WTC11 (cell line): ENCODE data around the gene OR10G3. TPM values are rescaled to one million over a fixed set of nuclear protein-coding genes. Genes with fewer than 3 reads are reported as not detected.

Experiments
- ATAC-seq: fragments of 200-7000 bp; cut with Tn5 transposase; 2 replicates; pipeline ENCODE4 v1.10.0; 2021; ENCODE audit warnings: mild to moderate bottlenecking, moderate library complexity
- CTCF ChIA-PET: fragments of 300-600 bp; sonication (Branson Sonifier 250); formaldehyde crosslinking; loops from one replicate; lab custom pipeline; 2021; ENCODE audit warnings: antibody characterized with exemption; lab: Charles Lee
- POLR2A ChIA-PET: fragments of 350-600 bp; sonication (Branson Sonifier 250); formaldehyde crosslinking; loops from one replicate; lab custom pipeline; 2021; ENCODE audit warnings: antibody characterized with exemption; lab: Charles Lee
- DNase-seq: peaks from one replicate; pipeline ENCODE4 v3.0.0; 2021; ENCODE audit warnings: low spot score
- H3K27ac Mint-ChIP-seq: 2 replicates; pipeline ENCODE4 v1.8.0; 2021; ENCODE audit warnings: mixed read lengths
- H3K27me3 Mint-ChIP-seq: 2 replicates; pipeline ENCODE4 v1.8.0; 2021; ENCODE audit warnings: low read depth, mild to moderate bottlenecking, moderate library complexity, mixed read lengths
- H3K36me3 Mint-ChIP-seq: 2 replicates; pipeline ENCODE4 v1.8.0; 2021; ENCODE audit warnings: mixed read lengths
- H3K4me1 Mint-ChIP-seq: 2 replicates; pipeline ENCODE4 v1.8.0; 2022; ENCODE audit warnings: mixed read lengths
- H3K4me3 Mint-ChIP-seq: 2 replicates; pipeline ENCODE4 v1.8.0; 2021; ENCODE audit warnings: mild to moderate bottlenecking, moderate library complexity, mixed read lengths
- H3K9me3 Mint-ChIP-seq: 2 replicates; pipeline ENCODE4 v1.8.0; 2021; ENCODE audit warnings: mixed read lengths
- CDX4 ChIP-seq: fragments of 250-450 bp; sonication (Bioruptor Pico); IDR thresholded peaks from 2 replicates; pipeline ENCODE4 v1.9.0; 2021; ENCODE audit warnings: moderate library complexity, mild to moderate bottlenecking, inconsistent platforms, borderline replicate concordance
- CREB1 ChIP-seq: sonication (generic); formaldehyde crosslinking; IDR thresholded peaks from 2 replicates; pipeline ENCODE4 v1.8.0; 2023; ENCODE audit warnings: mild to moderate bottlenecking, missing genetic modification reagents
- E2F4 ChIP-seq: sonication (generic); formaldehyde crosslinking; IDR thresholded peaks from 2 replicates; pipeline ENCODE4 v1.8.1; 2022; ENCODE audit warnings: low read depth, mild to moderate bottlenecking, moderate library complexity, missing genetic modification reagents, borderline replicate concordance
- HMGA2 ChIP-seq: fragments of 250-450 bp; sonication (Bioruptor Pico); IDR thresholded peaks from 2 replicates; pipeline ENCODE4 v1.4.0; 2021; ENCODE audit warnings: mild to moderate bottlenecking, moderate library complexity
- IRF2 ChIP-seq: sonication (generic); formaldehyde crosslinking; IDR thresholded peaks from 2 replicates; pipeline ENCODE4 v1.8.0; 2022; ENCODE audit warnings: low read depth, missing genetic modification reagents, borderline replicate concordance
- JAZF1 ChIP-seq: fragments of 250-450 bp; sonication (Bioruptor Pico); IDR thresholded peaks from 2 replicates; pipeline ENCODE4 v1.9.0; 2021; ENCODE audit warnings: moderate library complexity, mild to moderate bottlenecking, inconsistent platforms
- MXD4 ChIP-seq: fragments of 250-450 bp; sonication (Bioruptor Pico); IDR thresholded peaks from 2 replicates; pipeline ENCODE4 v1.8.0; 2021; ENCODE audit warnings: mild to moderate bottlenecking, moderate library complexity, borderline replicate concordance
- NFYB ChIP-seq: sonication (generic); formaldehyde crosslinking; conservative IDR thresholded peaks from 2 replicates; pipeline ENCODE4 v1.8.0; 2022; ENCODE audit warnings: low read depth, missing genetic modification reagents
- RORB ChIP-seq: fragments of 250-450 bp; sonication (Bioruptor Pico); IDR thresholded peaks from 2 replicates; pipeline ENCODE4 v1.9.0; 2021; ENCODE audit warnings: mild to moderate bottlenecking
- SMAD4 ChIP-seq: sonication (generic); formaldehyde crosslinking; IDR thresholded peaks from 2 replicates; pipeline ENCODE4 v1.8.0; 2022; ENCODE audit warnings: mild to moderate bottlenecking, missing genetic modification reagents
- TP53 ChIP-seq: sonication (generic); formaldehyde crosslinking; IDR thresholded peaks from 2 replicates; pipeline ENCODE4 v1.8.1; 2023; ENCODE audit warnings: mild to moderate bottlenecking, missing genetic modification reagents
- ZBTB21 ChIP-seq: sonication (generic); formaldehyde crosslinking; IDR thresholded peaks from 2 replicates; pipeline ENCODE4 v1.8.1; 2023; ENCODE audit warnings: mild to moderate bottlenecking, missing genetic modification reagents, borderline replicate concordance
- ZSCAN18 ChIP-seq: fragments of 250-450 bp; sonication (Bioruptor Pico); IDR thresholded peaks from 2 replicates; pipeline ENCODE4 v2.1.2; 2022; ENCODE audit warnings: mild to moderate bottlenecking, moderate library complexity
- total RNA-seq: library from RNA; stranded (reverse); gene quantifications from 3 replicates; pipeline ENCODE4 v1.2.3, GENCODE V29; 2021
- TF ChIP-seq, protein P1 (sequence below): fragments of 250-450 bp; sonication (Bioruptor Pico); conservative IDR thresholded peaks from 2 replicates; pipeline ENCODE4 v1.9.0; 2021; ENCODE audit warnings: mild to moderate bottlenecking
- TF ChIP-seq, protein P2 (sequence below): sonication (generic); formaldehyde crosslinking; IDR thresholded peaks from 2 replicates; pipeline ENCODE4 v1.8.1; 2022; ENCODE audit warnings: low read depth, missing genetic modification reagents, borderline replicate concordance
- TF ChIP-seq, protein P3 (sequence below): fragments of 250-450 bp; sonication (Bioruptor Pico); IDR thresholded peaks from 2 replicates; pipeline ENCODE4 v1.9.0; 2021; ENCODE audit warnings: mild to moderate bottlenecking
- TF ChIP-seq, protein P4 (sequence below): sonication (generic); formaldehyde crosslinking; IDR thresholded peaks from 2 replicates; pipeline ENCODE4 v1.8.1; 2023; ENCODE audit warnings: mild to moderate bottlenecking, missing genetic modification reagents, moderate library complexity
- TF ChIP-seq, protein P5 (sequence below): fragments of 250-450 bp; sonication (Bioruptor Pico); IDR thresholded peaks from 2 replicates; pipeline ENCODE4 v1.9.0; 2021; ENCODE audit warnings: mild to moderate bottlenecking
- TF ChIP-seq, protein P6 (sequence below): sonication (generic); formaldehyde crosslinking; IDR thresholded peaks from 2 replicates; pipeline ENCODE4 v1.8.1; 2023; ENCODE audit warnings: mild to moderate bottlenecking, missing genetic modification reagents, borderline replicate concordance

The OR10G3 gene
- total RNA-seq, 1 experiment from 2014 or later = not detected

DNA sequence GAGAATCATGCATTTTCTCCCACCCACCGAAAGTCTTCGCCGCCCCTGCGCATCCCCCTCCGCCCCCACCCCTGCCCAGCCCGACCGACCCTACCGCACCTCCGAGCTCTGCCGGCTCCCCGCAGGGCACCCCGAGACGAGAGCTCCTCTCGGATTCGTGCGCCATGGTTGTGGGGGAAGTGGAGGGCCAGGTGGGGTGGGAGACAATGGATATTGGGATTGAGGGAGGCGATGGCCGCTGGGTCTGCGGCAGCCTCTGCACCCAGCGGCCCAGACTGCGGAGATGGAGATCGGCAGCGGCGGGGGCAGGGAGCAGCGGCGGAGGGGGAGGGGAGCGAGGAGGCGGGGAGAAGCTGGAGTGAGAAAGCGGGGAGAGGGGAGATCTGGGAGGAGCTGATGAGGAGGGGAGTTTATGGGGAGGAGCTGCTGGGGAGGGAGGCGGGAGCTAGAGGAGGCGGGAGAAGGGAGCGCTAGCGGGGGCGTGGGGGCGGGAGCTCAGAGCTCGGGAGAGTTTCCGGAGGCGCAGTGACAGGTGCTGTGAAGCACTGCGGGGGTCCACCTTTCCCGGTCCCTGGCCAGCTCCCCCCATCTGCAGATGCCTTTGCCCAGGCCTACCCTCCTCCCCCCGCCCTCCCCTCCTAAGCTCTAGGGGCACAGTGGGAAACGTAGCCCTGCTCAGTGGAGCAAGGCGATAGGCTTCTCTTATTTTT lies 53.8 kb downstream of the OR10G3 start, which contains the start of gene SALL2:
SALL2 (minus strand) TSS at position 385 of the 710 bp plus-strand sequence; CDS start at position 166, 219 bp downstream.
- Mint-ChIP-seq H3K27ac (peak within 1 kb of the TSS; percentile 99), H3K4me3 (peak within 1 kb of the TSS; percentile 97), H3K9me3 (no peaks in the 10 kb centered on the region), H3K36me3 (peaks cover 48% of the 10 kb centered on the region), H3K27me3 (no peaks in the 10 kb centered on the region), H3K4me1 (peaks cover 82% of the 10 kb centered on the region)
- ATAC-seq (peak; percentile 76), DNase-seq (peak; percentile 97)
- ChIA-PET CTCF (interaction anchor here (0.7 to 4.5 kb wide), 18 partner anchors 9 to 242 kb away, joined by 3 to 60 read pairs (median 6); partner anchors contain the start of genes CHD8, METTL3 and RAB2B), POLR2A (interaction anchor here (0.6 to 4.5 kb wide), 22 partner anchors 9 to 1183 kb away, joined by 3 to 76 read pairs (median 6); partner anchors contain the start of genes CHD8, METTL3, PARP2 and RAB2B)
- TF ChIP-seq NFYB (CRISPR knock-in tag) (no peak), MXD4 (no peak), IRF2 (CRISPR knock-in tag) (no peak), ZSCAN18 (CRISPR knock-in tag) (no peak), HMGA2 (CRISPR knock-in tag) (no peak), JAZF1 (CRISPR knock-in tag) (no peak), RORB (CRISPR knock-in tag) (no peak), ZBTB21 (CRISPR knock-in tag) (peak; percentile 51; the same call in 1 of the 2 replicates), TP53 (CRISPR knock-in tag) (no peak; the same call in 1 of the 2 replicates), E2F4 (CRISPR knock-in tag) (no peak), SMAD4 (CRISPR knock-in tag) (no peak), CREB1 (no peak), CDX4 (CRISPR knock-in tag) (no peak)
- TF ChIP-seq, protein P1, sequence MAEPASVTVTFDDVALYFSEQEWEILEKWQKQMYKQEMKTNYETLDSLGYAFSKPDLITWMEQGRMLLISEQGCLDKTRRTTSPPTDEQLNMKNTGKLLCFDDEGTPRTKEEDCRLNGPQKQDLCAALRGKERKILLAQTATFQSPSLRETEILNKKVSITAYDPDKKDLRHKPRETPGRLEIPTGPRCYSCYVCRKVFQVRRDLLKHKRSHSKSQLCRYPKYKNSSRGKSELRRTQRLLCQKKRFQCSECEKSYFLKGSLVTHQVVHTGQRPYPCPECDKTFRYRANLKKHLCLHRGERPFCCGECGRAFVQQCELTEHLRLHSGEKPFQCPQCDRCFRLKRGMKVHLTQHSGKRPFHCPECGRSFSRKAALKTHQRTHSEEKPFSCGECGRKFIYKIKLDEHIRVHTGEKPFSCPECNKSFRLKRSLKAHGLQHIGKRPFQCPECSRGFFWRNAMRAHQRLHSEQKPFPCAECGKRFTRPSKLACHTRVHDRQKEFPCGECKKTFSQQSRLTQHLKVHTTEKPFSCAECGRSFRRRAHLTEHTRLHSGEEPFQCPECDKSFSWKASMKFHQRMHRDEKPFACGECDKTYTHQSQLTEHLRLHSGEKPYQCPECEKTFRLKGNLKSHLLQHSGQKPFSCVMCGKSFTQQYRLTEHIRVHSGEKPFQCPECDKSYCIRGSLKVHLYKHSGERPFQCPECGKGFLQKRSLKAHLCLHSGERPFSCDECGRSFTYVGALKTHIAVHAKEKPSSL (CRISPR knock-in tag) = no peak
- TF ChIP-seq, protein P2, sequence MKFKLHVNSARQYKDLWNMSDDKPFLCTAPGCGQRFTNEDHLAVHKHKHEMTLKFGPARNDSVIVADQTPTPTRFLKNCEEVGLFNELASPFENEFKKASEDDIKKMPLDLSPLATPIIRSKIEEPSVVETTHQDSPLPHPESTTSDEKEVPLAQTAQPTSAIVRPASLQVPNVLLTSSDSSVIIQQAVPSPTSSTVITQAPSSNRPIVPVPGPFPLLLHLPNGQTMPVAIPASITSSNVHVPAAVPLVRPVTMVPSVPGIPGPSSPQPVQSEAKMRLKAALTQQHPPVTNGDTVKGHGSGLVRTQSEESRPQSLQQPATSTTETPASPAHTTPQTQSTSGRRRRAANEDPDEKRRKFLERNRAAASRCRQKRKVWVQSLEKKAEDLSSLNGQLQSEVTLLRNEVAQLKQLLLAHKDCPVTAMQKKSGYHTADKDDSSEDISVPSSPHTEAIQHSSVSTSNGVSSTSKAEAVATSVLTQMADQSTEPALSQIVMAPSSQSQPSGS (CRISPR knock-in tag) = no peak
- TF ChIP-seq, protein P3, sequence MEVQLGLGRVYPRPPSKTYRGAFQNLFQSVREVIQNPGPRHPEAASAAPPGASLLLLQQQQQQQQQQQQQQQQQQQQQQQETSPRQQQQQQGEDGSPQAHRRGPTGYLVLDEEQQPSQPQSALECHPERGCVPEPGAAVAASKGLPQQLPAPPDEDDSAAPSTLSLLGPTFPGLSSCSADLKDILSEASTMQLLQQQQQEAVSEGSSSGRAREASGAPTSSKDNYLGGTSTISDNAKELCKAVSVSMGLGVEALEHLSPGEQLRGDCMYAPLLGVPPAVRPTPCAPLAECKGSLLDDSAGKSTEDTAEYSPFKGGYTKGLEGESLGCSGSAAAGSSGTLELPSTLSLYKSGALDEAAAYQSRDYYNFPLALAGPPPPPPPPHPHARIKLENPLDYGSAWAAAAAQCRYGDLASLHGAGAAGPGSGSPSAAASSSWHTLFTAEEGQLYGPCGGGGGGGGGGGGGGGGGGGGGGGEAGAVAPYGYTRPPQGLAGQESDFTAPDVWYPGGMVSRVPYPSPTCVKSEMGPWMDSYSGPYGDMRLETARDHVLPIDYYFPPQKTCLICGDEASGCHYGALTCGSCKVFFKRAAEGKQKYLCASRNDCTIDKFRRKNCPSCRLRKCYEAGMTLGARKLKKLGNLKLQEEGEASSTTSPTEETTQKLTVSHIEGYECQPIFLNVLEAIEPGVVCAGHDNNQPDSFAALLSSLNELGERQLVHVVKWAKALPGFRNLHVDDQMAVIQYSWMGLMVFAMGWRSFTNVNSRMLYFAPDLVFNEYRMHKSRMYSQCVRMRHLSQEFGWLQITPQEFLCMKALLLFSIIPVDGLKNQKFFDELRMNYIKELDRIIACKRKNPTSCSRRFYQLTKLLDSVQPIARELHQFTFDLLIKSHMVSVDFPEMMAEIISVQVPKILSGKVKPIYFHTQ (CRISPR knock-in tag) = no peak
- TF ChIP-seq, protein P4, sequence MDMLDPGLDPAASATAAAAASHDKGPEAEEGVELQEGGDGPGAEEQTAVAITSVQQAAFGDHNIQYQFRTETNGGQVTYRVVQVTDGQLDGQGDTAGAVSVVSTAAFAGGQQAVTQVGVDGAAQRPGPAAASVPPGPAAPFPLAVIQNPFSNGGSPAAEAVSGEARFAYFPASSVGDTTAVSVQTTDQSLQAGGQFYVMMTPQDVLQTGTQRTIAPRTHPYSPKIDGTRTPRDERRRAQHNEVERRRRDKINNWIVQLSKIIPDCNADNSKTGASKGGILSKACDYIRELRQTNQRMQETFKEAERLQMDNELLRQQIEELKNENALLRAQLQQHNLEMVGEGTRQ (CRISPR knock-in tag) = no peak; the same call in 1 of the 2 replicates
- TF ChIP-seq, protein P5, sequence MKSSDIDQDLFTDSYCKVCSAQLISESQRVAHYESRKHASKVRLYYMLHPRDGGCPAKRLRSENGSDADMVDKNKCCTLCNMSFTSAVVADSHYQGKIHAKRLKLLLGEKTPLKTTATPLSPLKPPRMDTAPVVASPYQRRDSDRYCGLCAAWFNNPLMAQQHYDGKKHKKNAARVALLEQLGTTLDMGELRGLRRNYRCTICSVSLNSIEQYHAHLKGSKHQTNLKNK = no peak
- TF ChIP-seq, protein P6, sequence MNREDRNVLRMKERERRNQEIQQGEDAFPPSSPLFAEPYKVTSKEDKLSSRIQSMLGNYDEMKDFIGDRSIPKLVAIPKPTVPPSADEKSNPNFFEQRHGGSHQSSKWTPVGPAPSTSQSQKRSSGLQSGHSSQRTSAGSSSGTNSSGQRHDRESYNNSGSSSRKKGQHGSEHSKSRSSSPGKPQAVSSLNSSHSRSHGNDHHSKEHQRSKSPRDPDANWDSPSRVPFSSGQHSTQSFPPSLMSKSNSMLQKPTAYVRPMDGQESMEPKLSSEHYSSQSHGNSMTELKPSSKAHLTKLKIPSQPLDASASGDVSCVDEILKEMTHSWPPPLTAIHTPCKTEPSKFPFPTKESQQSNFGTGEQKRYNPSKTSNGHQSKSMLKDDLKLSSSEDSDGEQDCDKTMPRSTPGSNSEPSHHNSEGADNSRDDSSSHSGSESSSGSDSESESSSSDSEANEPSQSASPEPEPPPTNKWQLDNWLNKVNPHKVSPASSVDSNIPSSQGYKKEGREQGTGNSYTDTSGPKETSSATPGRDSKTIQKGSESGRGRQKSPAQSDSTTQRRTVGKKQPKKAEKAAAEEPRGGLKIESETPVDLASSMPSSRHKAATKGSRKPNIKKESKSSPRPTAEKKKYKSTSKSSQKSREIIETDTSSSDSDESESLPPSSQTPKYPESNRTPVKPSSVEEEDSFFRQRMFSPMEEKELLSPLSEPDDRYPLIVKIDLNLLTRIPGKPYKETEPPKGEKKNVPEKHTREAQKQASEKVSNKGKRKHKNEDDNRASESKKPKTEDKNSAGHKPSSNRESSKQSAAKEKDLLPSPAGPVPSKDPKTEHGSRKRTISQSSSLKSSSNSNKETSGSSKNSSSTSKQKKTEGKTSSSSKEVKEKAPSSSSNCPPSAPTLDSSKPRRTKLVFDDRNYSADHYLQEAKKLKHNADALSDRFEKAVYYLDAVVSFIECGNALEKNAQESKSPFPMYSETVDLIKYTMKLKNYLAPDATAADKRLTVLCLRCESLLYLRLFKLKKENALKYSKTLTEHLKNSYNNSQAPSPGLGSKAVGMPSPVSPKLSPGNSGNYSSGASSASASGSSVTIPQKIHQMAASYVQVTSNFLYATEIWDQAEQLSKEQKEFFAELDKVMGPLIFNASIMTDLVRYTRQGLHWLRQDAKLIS (CRISPR knock-in tag) = peak; percentile 70; the same call in 1 of the 2 replicates
